HG03108 (cell line): Measurements from ENCODE around the gene PHF21B.

Experiments
- ATAC-seq: cut with Tn5 transposase; IDR thresholded peaks from one replicate; pipeline ENCODE4 v1.9.1; 2021; ENCODE audit warnings: moderate library complexity; ENCODE audit not compliant: unreplicated experiment

Gene PHF21B

DNA sequence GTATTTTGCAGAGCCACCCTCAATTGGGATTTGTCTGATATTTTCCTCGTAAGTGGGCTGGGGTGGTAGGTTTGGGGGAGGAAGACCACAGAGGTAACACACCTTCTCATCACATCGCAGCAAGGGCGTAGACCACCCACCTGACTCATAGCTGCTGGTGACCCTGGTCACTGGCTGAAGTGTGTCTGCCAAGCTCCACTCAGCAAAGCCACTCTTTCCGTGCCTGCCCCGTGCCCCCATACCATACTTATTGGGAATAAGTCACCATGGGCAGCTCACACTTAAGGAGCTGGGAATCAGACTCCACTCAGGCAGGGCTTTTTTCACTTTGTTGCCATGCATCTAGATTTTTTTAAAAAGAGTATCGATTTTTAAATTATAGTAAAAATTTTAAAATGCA, 111.6 kb downstream of the PHF21B start:
- ATAC-seq, result no peak

DNA sequence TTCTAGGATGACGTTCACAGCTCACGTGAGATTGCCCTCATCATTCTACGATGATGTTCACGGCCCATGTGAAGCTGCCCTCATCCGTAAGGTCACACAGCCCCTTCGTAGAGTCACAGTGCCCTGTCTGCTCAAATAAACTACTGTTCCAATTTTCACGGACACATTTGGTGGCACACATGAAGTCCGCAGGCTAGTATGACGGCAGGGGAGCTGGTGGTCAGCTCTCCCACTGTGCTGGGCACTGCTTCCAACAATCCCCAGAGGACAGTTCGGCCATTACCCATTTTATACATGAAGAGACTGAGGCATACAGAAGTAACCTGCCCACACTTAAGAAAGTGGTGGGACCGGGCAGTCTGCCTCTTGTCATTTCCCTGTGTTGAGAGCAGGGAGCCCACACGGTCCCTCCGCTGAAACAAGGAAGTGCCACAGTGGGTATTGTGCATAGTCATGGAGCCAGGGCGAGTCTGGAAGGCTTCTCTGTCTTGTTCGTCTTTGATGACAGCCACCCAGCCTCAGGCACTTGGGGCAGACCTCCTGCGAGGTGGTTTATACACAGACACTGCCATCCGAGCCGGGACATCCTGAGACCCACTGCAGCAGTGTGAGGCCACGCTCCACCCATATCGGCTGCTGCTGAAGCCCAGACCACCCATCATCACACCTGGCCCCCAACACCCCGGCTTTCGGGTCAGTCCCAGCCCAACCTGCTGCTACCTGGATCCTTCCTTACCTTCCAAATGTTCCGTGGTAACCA, 114.3 kb downstream of the PHF21B start:
- ATAC-seq, result no peak

GRCh38 chr22:44894782-44895181, 115.0 kb downstream of the PHF21B start:
- no peak for ATAC-seq

DNA sequence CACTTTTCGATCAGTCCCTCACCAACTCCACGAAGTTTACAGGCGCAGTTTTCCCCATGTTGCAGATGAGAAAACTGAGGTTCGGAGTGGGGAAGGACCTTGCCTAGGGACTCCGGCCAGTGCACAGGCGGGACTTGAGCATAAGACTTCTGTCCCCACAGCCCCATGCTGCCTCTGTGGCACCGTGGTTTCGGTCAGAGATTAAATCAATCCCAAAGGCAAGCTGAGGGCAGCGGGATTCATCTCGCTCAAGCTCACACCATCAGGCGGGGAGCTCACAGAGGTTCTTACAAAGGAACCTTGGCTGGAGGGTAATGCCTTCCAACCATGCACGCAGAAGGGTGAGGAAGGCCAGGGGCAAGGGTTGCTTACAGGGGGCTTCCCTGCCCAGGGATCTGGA, 115.5 kb downstream of the PHF21B start:
- ATAC-seq, result no peak

DNA sequence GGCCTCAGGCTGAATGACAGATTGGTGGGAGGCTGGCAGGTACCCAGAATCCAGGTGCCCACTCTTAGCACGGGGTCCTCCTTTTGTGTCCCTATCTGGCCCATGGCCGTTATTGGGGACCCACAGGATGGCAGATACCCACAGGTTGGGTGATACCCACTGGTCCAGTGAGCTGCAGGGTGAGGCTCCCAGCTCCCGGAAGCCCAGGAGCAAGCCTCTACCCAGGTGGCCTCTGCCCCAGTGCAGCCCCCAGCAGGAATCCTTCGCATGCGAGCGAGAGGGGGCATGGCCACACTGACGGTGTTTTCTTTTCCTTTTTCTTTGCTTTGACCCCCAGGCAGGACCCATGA, 116.1 kb downstream of the PHF21B start:
- no peak for ATAC-seq

GRCh38 chr22:44892803-44893730, 116.7 kb downstream of the PHF21B start:
- no peak for ATAC-seq

DNA sequence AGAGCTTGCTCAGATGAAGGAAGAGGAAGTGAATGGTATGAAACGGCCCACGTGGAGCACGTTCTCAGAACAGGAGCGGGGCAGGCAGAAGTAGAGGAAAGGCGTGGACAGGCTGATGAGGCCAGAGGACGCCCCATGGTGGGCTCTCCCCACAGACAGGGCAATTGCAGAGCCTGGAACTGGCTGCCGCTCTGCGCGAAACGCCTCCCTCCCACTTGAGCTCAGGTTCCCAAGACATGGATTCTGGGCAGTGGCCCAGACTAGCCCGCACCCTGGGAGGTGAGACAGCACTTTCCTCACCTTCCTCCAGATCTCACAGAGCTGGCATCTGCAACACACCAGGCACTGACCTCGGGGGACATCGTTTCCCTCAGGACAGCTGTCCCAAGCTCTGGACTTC, 117.6 kb downstream of the PHF21B start:
- ATAC-seq, result no peak

DNA sequence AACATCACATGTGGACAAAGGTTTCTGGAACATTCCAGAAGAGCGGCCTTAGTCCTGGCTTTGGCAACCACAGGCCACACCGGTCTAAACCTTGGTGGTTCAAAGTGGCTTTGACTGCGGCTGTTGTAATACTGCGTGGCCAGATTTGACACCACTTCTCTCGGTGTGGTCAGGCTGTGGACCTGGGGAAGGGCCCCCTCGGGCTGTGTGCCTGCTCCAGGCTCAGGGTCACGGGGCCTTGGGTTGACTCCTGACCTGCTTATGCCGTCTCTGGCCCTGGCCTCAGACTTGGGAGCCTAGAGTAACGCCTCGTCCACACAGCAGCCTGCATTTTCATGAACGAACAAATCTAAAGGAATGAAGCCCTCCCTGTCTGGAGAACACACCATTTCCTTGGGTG, 118.0 kb downstream of the PHF21B start:
- no peak for ATAC-seq

DNA sequence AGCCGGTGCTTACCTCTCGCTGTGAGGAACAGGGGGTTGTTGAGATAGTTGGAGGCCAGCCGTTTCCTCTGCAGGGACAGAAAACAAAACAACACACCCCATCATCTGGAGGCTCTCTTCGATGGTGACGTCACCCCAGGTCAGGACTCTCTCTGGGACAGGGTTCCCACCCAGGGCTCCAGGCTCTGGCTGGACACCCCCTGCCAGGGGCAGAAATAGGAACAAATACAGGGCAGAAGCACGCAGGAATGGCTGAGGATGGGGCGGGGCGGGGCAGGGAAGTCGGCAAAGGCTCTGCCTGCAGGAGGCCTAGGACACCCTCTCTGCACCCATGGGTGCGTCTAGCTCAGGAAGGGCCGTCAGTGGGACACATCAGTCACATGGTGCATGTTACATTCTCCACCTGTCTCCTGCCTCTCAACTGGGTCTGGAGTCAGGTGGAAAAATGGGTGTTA, 118.5 kb downstream of the PHF21B start:
- ATAC-seq, result no peak

GRCh38 chr22:44890416-44891292, 119.2 kb downstream of the PHF21B start:
- ATAC-seq, result no peak

DNA sequence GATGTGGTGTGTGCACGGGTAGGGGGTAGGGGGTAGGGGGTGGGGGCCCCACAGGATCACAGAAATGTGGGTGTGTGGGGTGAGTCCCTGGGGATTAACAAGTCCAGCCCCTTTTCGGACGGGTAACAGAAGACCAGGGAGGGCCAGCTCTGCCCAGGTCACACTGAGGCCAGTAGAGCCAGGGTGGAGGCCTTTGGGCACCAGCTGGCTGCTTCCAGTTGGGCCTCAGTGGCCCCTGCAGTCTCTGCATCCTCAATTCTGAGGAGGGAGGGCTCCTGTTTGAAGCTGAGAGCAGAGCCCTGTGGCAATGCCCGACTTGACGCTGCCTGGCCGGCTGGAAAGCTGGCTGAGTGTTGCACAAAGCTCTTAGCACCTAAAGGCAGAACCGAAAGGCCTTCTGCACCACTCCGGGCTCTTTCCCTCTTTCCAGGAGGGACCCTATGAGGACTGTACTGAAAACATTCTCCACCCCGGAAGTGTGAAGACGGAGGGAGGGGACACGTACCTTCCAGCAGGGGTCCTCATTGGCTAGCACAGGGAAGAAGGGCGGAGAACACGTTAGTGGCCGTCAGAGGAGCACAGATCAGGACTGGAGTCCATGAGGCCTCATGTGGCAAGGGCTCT, 120.4 kb downstream of the PHF21B start:
- ATAC-seq, result no peak

- ATAC-seq, result no peak
These were observed 121.1 kb downstream of the PHF21B start for GRCh38 chr22:44888491-44889254.

GRCh38 chr22:44887941-44888366, 121.9 kb downstream of the PHF21B start:
- no peak for ATAC-seq

DNA sequence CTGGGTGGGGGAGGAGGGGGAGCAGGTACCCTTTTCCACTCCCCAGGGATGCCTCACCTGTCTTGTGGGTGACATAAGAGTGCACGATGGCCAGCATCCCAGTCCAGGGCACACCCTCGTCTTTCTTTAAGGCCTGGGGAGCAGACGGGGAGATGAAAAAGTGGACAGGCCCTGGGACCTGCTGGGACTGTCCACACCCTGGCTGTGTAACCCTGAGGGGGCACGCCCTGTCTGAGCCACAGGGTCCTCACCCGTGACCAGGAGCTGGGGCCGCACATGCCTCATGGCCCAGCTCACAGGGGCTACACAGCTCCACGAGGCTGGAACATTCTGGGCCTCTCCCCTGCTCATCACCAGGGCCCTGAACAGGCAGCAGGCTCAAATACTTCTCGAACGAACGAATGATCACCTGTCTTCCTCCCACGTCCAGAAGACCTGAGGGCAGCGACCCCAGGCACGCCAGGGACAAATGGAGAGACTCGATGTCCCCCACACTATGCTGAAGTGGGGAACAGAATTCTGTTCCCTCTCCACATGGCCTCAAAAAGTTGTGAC, 123.9 kb downstream of the PHF21B start:
- no peak for ATAC-seq

GRCh38 chr22:44884968-44885805, 124.6 kb downstream of the PHF21B start:
- no peak for ATAC-seq

GRCh38 chr22:44884562-44884961, 125.2 kb downstream of the PHF21B start:
- no peak for ATAC-seq

GRCh38 chr22:44883011-44883421, 126.8 kb downstream of the PHF21B start:
- ATAC-seq, result no peak

GRCh38 chr22:44882226-44882905, 127.4 kb downstream of the PHF21B start:
- ATAC-seq, result no peak
